K562 (cell line): ENCODE measurements around the gene CUX1. TPM values are rescaled to one million over a fixed set of nuclear protein-coding genes. Genes with fewer than 3 reads are reported as not detected.
A peak's percentile ranks its signal among the peaks of the same experiment; 100 is the strongest.
"Not testable (repeated sequence)": the region's sequence is repeated elsewhere in the genome, so short reads cannot be mapped to it uniquely, and the experiment has no call there.

Experiments
- ATAC-seq: fragments of 200-7000 bp; cut with Tn5 transposase; 3 replicates; pipeline ENCODE4 v1.9.1; 2020; ENCODE audit warnings: moderate library complexity
- BruUV-seq: library from RNA; stranded (reverse); fragments of 400-500 nt; replicated peaks from 2 replicates; lab custom pipeline; 2021; lab: Mats Ljungman, UMichigan
- CTCF ChIA-PET: fragments of 300-600 bp; formaldehyde crosslinking; extraction: SDS; loops from one replicate; lab custom pipeline; 2021; ENCODE audit warnings: low intra/inter-chr PET ratio; lab: Yijun Ruan, JAX
- POLR2A ChIA-PET: fragments of 300-600, 350-650 bp; sonication (Branson Sonifier 250); formaldehyde crosslinking; extraction: SDS; loops from one replicate; lab custom pipeline; 2021; ENCODE audit warnings: antibody characterized with exemption, inconsistent platforms; lab: Yijun Ruan, JAX
- DNase-seq, 4 experiments: peaks; one replicate each; pipeline versions ENCODE4 v3.0.0 to v3.0.0-alpha.2; 2011 to 2018; ENCODE audit warnings: low spot score in 3 of 4, mixed read lengths in 3 of 4; ENCODE audit errors: extremely low read depth in 1 of 4
- FAIRE-seq: peaks from 2 replicates; lab custom pipeline; 2011; peaks lifted over from hg19 to GRCh38; lab: Jason Lieb, UNC
- H2AFZ ChIP-seq: 2 replicates; pipeline ENCODE4 v1.6.0; 2011; ENCODE audit warnings: low read depth, low read length, control low read depth, inconsistent platforms
- H3K27ac ChIP-seq: fragments of 200-600 bp; 3 replicates; pipeline ENCODE4 v1.8.0; 2011; ENCODE audit warnings: low read depth, mild to moderate bottlenecking, control low read depth, inconsistent platforms, low read length, moderate library complexity, mixed read lengths; ENCODE audit errors: extremely low read depth
- H3K27me3 ChIP-seq, 2 experiments: fragments of 300-600 bp in 1 of 2; 2 replicates in 1 of 2; 3 replicates in 1 of 2; pipeline versions ENCODE4 v1.6.0 to v1.8.0; 2011; ENCODE audit warnings: inconsistent platforms in 2 of 2, low read length in 2 of 2, mild to moderate bottlenecking in 1 of 2, mixed read lengths in 1 of 2, moderate library complexity in 1 of 2; ENCODE audit not compliant: control insufficient read depth in 2 of 2, insufficient read depth in 2 of 2
- H3K36me3 ChIP-seq: fragments of 300-600 bp; 3 replicates; pipeline ENCODE4 v1.8.0; 2011; ENCODE audit warnings: mild to moderate bottlenecking, low read length, inconsistent platforms; ENCODE audit not compliant: control insufficient read depth, insufficient read depth
- H3K4me1 ChIP-seq, 2 experiments: fragments of 200-600 bp in 1 of 2; replicated peaks in 1 of 2; 2 replicates in 1 of 2; 3 replicates in 1 of 2; pipeline versions ENCODE4 v1.5.1 to v1.8.0; 2011; ENCODE audit warnings: inconsistent platforms in 2 of 2, low read length in 2 of 2, mild to moderate bottlenecking in 1 of 2, mixed read lengths in 1 of 2, moderate library complexity in 1 of 2; ENCODE audit not compliant: control insufficient read depth in 2 of 2, insufficient read depth in 2 of 2
- H3K4me2 ChIP-seq: 2 replicates; pipeline ENCODE4 v1.6.1; 2011; ENCODE audit warnings: low read length, control low read depth, inconsistent platforms, mixed read lengths; ENCODE audit not compliant: insufficient read depth
- H3K4me3 ChIP-seq: fragments of 200-600 bp; sonication (generic), shearing (Covaris generic); 2 replicates; pipeline ENCODE4 v1.5.1; 2016; ENCODE audit warnings: control low read depth, inconsistent platforms
- H3K79me2 ChIP-seq: fragments of 200-600 bp; 3 replicates; pipeline ENCODE4 v1.8.0; 2011; ENCODE audit warnings: low read length, inconsistent platforms; ENCODE audit not compliant: control insufficient read depth, insufficient read depth
- H3K9ac ChIP-seq, 2 experiments: 2 replicates each; pipeline versions ENCODE4 v1.6.0 to v1.6.1; 2011; ENCODE audit warnings: low read depth in 2 of 2, low read length in 2 of 2, control low read depth in 1 of 2, inconsistent platforms in 1 of 2, mild to moderate bottlenecking in 1 of 2, mixed read lengths in 1 of 2; ENCODE audit not compliant: insufficient read depth in 1 of 2
- H3K9me1 ChIP-seq: one replicate; pipeline ENCODE4 v1.6.0; 2011; ENCODE audit warnings: inconsistent platforms, mild to moderate bottlenecking, low read length, moderate library complexity; ENCODE audit not compliant: control insufficient read depth, insufficient read depth
- H3K9me3 ChIP-seq: replicated peaks from 2 replicates; pipeline ENCODE4 v1.5.1; 2011; ENCODE audit warnings: low read depth, low read length, inconsistent platforms; ENCODE audit not compliant: control insufficient read depth, insufficient read depth
- H4K20me1 ChIP-seq: replicated peaks from 2 replicates; pipeline ENCODE4 v1.6.1; 2011; ENCODE audit warnings: low read length, inconsistent platforms, mixed read lengths; ENCODE audit not compliant: control insufficient read depth, insufficient read depth
- ADNP ChIP-seq: fragments of 200-800 bp; sonication (Bioruptor generic); IDR thresholded peaks from 2 replicates; pipeline ENCODE4 v1.6.1; 2016; ENCODE audit warnings: missing genetic modification characterization, missing compliant biosample characterization
- HNRNPUL1 ChIP-seq: fragments of 200-400 bp; formaldehyde crosslinking; IDR thresholded peaks from 2 replicates; pipeline ENCODE4 v1.6.1; 2017; ENCODE audit warnings: low read length
- SRF ChIP-seq, 2 experiments: fragments of 250-450, 450-650 bp in 1 of 2; sonication (Bioruptor Pico) in 1 of 2; sonication (generic) in 1 of 2; formaldehyde crosslinking; IDR thresholded peaks; 2 replicates each; pipeline versions ENCODE4 v1.5.0 to v1.5.1; 2020 to 2022; ENCODE audit warnings: mild to moderate bottlenecking in 1 of 2, missing genetic modification reagents in 1 of 2
- ZNF121 ChIP-seq: sonication (generic); formaldehyde crosslinking; conservative IDR thresholded peaks from 2 replicates; pipeline ENCODE4 v1.8.0; 2022; ENCODE audit warnings: missing genetic modification reagents
- ZNF24 ChIP-seq: fragments of 450-650 bp; IDR thresholded peaks from 2 replicates; pipeline ENCODE4 v1.6.1; 2016
- WGBS: fragments of 100-300 bp; shearing (Covaris generic); methylation state at CpG from one replicate; pipeline ENCODE4 v1.1.6; 2016; ENCODE audit warnings: low coverage, mixed read lengths; ENCODE audit not compliant: insufficient coverage; ENCODE audit errors: missing lambda C conversion rate; 5-methylcytosine and 5-hydroxymethylcytosine counted together
- in situ Hi-C: fragments of 300-500 bp; cut with MboI; formaldehyde crosslinking; loops from 4 replicates; pipeline ENCODE4 v1.15.0; 2018; ENCODE audit warnings: inconsistent platforms, mixed read lengths
- intact Hi-C: fragments of 100-400 bp; cut with micrococcal nuclease; formaldehyde crosslinking; loops from 2 replicates; pipeline ENCODE4 v1.14.2; 2022
- polyA plus RNA-seq, 8 experiments: library from polyadenylated mRNA; depleted of rRNA in 4 of 8; stranded (reverse) in 5 of 8; unstranded in 3 of 8; fragments of >200 nt; fragmentation: Nextera tagmentation in 2 of 8; fragmentation: Illumina TruSeq in 1 of 8; extraction: Ambion mirVana in 2 of 8; extraction: Trizol in 1 of 8; gene quantifications; 2 replicates each; pipeline versions ENCODE4 v1.2.1 to v1.2.3, GENCODE V29; 2011 to 2014; ENCODE audit warnings: inconsistent platforms in 1 of 8, missing spikeins in 1 of 8
- total RNA-seq, 7 experiments: library from RNA; depleted of rRNA in 6 of 7; stranded (reverse); fragments of >200 nt in 6 of 7; fragmentation: Illumina TruSeq in 2 of 7; extraction: Trizol in 2 of 7; gene quantifications; 2 replicates each; pipeline versions ENCODE4 v1.2.1 to v1.2.3, GENCODE V29; 2011 to 2021; ENCODE audit warnings: low replicate concordance in 1 of 7
- TF ChIP-seq, protein P1 (sequence below): sonication (generic); formaldehyde crosslinking; IDR thresholded peaks from 2 replicates; pipeline ENCODE4 v1.8.0; 2022; ENCODE audit warnings: mild to moderate bottlenecking, missing genetic modification reagents

The CUX1 gene
- total and polyA plus RNA-seq, 9 of the 15 experiments (the other 6 are each of a cell fraction or from before 2014, with no cell fraction given) = 3.6 to 55.3 (median 25.2) TPM

DNA sequence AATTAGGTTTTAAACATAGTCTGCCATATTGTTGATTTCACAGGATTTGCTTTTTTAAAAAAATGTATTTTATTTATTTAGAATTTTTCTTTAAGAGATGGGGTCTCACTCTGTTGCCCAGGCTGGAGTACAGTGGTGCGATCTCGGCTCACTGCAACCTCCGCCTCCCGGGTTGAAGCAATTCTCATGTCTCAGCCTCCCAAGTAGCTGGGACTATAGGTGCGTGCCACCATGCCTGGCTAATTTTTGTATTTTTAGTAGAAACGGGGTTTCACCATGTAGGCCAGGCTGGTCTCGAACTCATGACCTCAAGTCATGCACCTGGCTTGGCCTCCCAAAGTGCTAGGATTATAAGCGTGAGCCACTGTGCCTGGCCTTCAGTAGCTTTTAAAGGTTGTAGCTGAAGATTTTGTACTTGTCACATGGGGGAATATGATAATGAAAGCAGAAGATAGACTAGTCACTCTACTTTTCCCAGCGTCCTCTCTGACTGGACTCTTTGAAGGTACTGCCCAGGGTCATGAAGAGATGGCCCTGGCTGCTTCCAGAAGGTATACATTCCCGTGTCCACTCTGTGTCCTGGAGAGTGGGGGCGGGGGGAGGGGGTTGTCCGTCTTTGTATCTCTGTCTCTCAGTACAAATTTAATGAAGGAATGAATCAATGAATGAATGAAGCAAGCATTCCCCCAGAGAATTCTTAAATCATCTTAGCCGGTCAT lies 194.8 kb downstream of the CUX1 start:
- 80% methylated on average over 13 of the region's 13 CpGs for WGBS
- intact Hi-C loops, H3K4me1 ChIP-seq, H3K79me2 ChIP-seq, CTCF ChIA-PET, FAIRE-seq, H3K9me3 ChIP-seq, H3K4me2 ChIP-seq, H2AFZ ChIP-seq, BruUV-seq, H3K9me1 ChIP-seq, H3K27ac ChIP-seq, H3K27me3 ChIP-seq, H3K9ac ChIP-seq, in situ Hi-C loops, H4K20me1 ChIP-seq, H3K4me3 ChIP-seq, DNase-seq, H3K36me3 ChIP-seq: not testable (repeated sequence)
- POLR2A ChIA-PET = interaction anchor here (0.6 to 1.3 kb wide), 2 partner anchors 9 to 27 kb away, joined by 3 to 5 read pairs; no protein-coding TSS in a partner anchor
- TF ChIP-seq ZNF121 (CRISPR knock-in tag) (peak; percentile 60), ADNP (peak; percentile 55), ZNF24 (0 out of 2 replicates have a peak, but pooled peaks have one; percentile 23)
- peak; percentile 31; the same call in 1 of the 3 replicates for ATAC-seq

DNA sequence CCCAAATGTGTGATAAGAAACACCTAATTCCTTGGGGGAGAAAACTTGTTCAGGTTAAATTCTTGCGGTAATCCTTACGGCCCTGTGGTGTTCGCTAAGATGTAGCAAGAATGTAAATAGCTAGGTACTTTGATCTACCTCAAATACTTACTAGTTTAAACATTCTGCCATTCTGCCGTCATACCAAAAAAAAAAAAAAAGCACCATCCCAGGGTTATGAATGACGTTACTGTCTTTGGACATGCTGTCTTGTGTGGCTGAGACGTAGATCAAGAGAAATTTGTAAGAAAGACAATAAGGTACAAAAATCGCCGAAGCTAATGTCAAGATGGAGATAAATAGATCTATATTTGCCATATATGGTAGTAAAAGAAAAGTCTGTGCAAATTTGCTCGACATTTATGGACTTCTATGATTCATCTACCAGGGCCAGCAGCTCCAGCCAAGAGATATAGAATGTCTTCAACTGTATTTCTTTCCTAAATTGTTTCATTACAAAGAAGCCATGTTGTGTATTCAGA lies 195.6 kb downstream of the CUX1 start:
- Histone ChIP-seq H2AFZ (no peak overlapping the region), H4K20me1 (no peaks in the 10 kb centered on the region), H3K36me3 (peaks cover 8% of the 10 kb centered on the region; the same call in 1 of the 3 replicates), H3K9me1 (no peaks in the 10 kb centered on the region), H3K4me1 (no peaks in the 10 kb centered on the region; a peak in 1 of 5 replicates), H3K9me3 (no peaks in the 10 kb centered on the region), H3K27me3 (no peaks in the 10 kb centered on the region), H3K79me2 (peaks cover 5% of the 10 kb centered on the region; the same call in 2 of the 3 replicates), H3K27ac (no peak overlapping the region)
- intact Hi-C loops = no loop called here
- DNase-seq = no peak
- CTCF ChIA-PET = no interaction called here
- 77% methylated on average over 9 of the region's 9 CpGs for WGBS
- BruUV-seq = no TSS peak
- POLR2A ChIA-PET = interaction anchor here (1.3 kb wide), 1 partner anchor 9 kb away, joined by 5 read pairs; no protein-coding TSS in a partner anchor
- TF ChIP-seq, protein P1, sequence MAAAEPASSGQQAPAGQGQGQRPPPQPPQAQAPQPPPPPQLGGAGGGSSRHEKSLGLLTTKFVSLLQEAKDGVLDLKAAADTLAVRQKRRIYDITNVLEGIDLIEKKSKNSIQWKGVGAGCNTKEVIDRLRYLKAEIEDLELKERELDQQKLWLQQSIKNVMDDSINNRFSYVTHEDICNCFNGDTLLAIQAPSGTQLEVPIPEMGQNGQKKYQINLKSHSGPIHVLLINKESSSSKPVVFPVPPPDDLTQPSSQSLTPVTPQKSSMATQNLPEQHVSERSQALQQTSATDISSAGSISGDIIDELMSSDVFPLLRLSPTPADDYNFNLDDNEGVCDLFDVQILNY (CRISPR knock-in tag) = no peak
- TF ChIP-seq ZNF24 (0 out of 2 replicates have a peak, but pooled peaks have one; percentile 2), HNRNPUL1 (no peak), SRF (CRISPR knock-in tag; IDR thresholded peaks at IDR 0.05) (peak in 1 of 2 experiments; percentile 71; a peak in 1 of 4 replicates)
- TF ChIP-seq, all 486 proteins: peak for 2
- Histone ChIP-seq H3K9ac (no peak overlapping the region), H3K4me3 (no peak overlapping the region), H3K4me2 (no peak overlapping the region)
- in situ Hi-C loops = no loop called here
- ATAC-seq (no peak), FAIRE-seq (peak; percentile 48)
